T47D (cell line): Measurements from ENCODE around the gene SLC9A7.

Experiments
- DNase-seq, 2 experiments: peaks; one replicate each; pipeline versions ENCODE4 v3.0.0 to v3.0.0-alpha.2; 2011 to 2012; ENCODE audit warnings: low read depth in 1 of 2, low spot score in 1 of 2
- JUND ChIP-seq: IDR thresholded peaks from 2 replicates; pipeline ENCODE4 v1.6.1; 2012; ENCODE audit warnings: low read depth
- in situ Hi-C: cut with HindIII; loops from 2 replicates; pipeline ENCODE4 v1.10.0; 2016; ENCODE audit warnings: low sequenced_read_pairs, low pct_unique_long_range_greater_than_20kb

The SLC9A7 gene

DNA sequence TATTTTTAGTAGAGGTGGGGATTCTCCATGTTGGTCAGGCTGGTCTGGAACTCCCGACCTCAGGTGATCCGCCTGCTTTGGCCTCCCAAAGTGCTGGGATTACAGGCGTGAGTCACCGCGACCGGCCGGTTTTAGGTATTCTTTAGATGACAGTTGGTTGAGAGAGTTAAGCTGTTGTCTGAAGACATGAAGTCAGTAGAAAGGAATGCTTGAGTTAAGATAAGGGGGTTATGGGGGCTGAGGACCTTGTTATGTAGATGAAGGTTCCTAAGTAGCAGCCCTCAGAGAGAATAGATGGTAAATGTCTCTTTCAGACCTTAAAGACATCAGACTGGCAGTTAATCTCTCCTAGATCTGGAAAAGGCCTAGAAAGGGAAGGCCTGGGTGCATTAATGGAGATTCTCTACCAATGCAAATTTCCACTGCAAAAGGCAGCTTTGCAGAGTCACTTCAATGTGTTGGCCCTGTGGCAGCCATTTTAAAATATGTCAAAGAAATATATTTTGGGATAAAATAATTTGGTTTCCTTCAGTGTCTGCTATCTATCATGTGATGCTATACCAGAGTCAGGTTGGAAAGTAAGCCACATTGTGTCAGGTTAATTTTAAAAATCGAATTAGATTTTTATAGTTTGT is 207.3 kb downstream of the SLC9A7 start:
- in situ Hi-C loops, result no loop called here
- DNase-seq, result no peak
- TF ChIP-seq JUND, result no peak

DNA sequence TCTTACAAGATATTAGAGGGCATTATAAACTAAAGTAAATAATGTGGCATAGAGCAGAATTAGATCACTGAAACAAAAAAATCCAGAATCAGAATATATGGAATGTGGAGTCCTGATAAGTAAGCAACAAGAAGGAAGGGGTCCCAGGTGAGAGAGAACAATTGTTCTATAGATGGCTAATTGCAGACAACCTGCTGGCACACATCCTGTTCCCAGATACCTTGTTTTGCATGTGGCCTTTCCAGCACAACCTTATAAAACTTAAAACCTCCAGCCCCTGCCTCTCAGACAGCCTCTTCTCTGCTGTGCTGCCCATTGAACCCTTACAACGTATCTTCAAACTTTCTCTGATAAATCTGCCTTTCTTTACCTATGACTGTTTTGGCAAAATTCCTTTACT is 209.0 kb downstream of the SLC9A7 start:
- TF ChIP-seq JUND, result no peak
- in situ Hi-C loops, result no loop called here
- DNase-seq, result no peak
